Mesothelial cell of epicardium (in vitro differentiated cells): ENCODE data around the gene FAH. TPM values are rescaled to one million over a fixed set of nuclear protein-coding genes. Genes with fewer than 3 reads are reported as not detected.

Experiments used
- DNase-seq, 2 experiments: peaks; one replicate each; pipeline ENCODE4 v3.0.0; 2021; ENCODE audit warnings: low spot score in 2 of 2; ENCODE audit not compliant: unreplicated experiment in 2 of 2
- H3K27ac Mint-ChIP-seq: 2 replicates; pipeline ENCODE4 v1.8.0; 2021; ENCODE audit warnings: mixed read lengths
- H3K27me3 Mint-ChIP-seq: 2 replicates; pipeline ENCODE4 v1.8.0; 2021; ENCODE audit warnings: low read depth, mixed read lengths
- H3K36me3 Mint-ChIP-seq: 2 replicates; pipeline ENCODE4 v1.8.0; 2021; ENCODE audit warnings: mixed read lengths
- H3K4me1 Mint-ChIP-seq: 2 replicates; pipeline ENCODE4 v1.8.0; 2021; ENCODE audit warnings: mixed read lengths
- H3K4me3 Mint-ChIP-seq: 2 replicates; pipeline ENCODE4 v1.8.0; 2021; ENCODE audit warnings: mild to moderate bottlenecking, moderate library complexity, mixed read lengths
- H3K9me3 Mint-ChIP-seq: 2 replicates; pipeline ENCODE4 v1.8.0; 2021; ENCODE audit warnings: mixed read lengths
- total RNA-seq: library from RNA; stranded (reverse); gene quantifications from 3 replicates; pipeline ENCODE4 v1.2.1, GENCODE V29; 2021
- TF ChIP-seq, protein P1 (sequence below): fragments of 200-600 bp; sonication (generic); IDR thresholded peaks from one replicate; pipeline ENCODE4 v1.5.0; 2021; ENCODE audit warnings: antibody characterized with exemption; ENCODE audit not compliant: unreplicated experiment

Gene FAH
- total RNA-seq, 1 donor from 2014 or later = 39.7 TPM

DNA sequence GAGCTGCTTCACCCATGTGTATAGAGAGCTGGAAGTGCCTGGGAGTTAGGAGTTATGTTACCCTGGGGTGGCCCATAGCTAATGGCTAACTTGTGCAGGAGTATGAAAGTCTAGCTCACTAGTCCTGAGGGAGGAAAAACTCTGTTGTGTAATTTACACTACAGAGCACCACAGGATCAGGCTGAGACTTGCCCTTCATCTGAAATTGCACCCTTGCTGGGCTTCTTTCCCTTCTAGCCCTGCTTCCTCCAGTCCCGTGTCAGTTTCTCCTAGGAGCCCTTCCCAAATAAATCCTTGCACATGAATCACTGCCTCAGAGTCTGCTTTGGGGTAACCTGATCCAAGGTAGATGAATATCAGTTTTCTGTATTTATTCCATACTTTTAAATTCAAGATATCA, 59.2 kb downstream of the FAH start:
- TF ChIP-seq, protein P1, sequence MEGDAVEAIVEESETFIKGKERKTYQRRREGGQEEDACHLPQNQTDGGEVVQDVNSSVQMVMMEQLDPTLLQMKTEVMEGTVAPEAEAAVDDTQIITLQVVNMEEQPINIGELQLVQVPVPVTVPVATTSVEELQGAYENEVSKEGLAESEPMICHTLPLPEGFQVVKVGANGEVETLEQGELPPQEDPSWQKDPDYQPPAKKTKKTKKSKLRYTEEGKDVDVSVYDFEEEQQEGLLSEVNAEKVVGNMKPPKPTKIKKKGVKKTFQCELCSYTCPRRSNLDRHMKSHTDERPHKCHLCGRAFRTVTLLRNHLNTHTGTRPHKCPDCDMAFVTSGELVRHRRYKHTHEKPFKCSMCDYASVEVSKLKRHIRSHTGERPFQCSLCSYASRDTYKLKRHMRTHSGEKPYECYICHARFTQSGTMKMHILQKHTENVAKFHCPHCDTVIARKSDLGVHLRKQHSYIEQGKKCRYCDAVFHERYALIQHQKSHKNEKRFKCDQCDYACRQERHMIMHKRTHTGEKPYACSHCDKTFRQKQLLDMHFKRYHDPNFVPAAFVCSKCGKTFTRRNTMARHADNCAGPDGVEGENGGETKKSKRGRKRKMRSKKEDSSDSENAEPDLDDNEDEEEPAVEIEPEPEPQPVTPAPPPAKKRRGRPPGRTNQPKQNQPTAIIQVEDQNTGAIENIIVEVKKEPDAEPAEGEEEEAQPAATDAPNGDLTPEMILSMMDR = no peak
- no peak overlapping the region for H3K4me3 Mint-ChIP-seq
- H3K9me3 Mint-ChIP-seq = peaks cover 18% of the 10 kb centered on the region
- H3K4me1 Mint-ChIP-seq = peaks cover 4% of the 10 kb centered on the region
- H3K36me3 Mint-ChIP-seq = no peaks in the 10 kb centered on the region
- no peak overlapping the region for H3K27ac Mint-ChIP-seq
- DNase-seq = no peak
- H3K27me3 Mint-ChIP-seq = peaks cover 1% of the 10 kb centered on the region

DNA sequence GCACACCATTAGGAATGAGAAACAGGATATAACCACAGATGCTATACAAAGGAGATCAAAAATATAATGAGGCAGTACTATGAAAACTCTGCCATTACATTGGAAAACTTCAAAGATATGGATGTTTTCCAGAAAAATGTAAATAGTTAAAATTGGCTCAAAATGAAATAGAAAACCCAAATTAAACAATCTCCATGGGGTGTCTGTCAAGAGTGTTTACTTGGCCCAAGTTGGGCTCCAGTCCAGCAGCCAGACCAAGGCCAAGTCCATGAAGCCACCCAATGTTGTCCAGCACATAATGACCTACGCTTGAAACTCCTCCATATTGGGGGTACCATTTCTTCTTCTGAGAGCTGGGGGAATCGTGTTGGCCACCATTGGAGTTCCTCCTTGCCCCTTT, 62.1 kb downstream of the FAH start:
- Mint-ChIP-seq H3K9me3 (peaks cover 18% of the 10 kb centered on the region), H3K36me3 (no peaks in the 10 kb centered on the region), H3K27ac (no peak overlapping the region), H3K4me3 (no peak overlapping the region), H3K27me3 (peaks cover 4% of the 10 kb centered on the region), H3K4me1 (no peaks in the 10 kb centered on the region)
- DNase-seq = no peak
- TF ChIP-seq, protein P1 = no peak

DNA sequence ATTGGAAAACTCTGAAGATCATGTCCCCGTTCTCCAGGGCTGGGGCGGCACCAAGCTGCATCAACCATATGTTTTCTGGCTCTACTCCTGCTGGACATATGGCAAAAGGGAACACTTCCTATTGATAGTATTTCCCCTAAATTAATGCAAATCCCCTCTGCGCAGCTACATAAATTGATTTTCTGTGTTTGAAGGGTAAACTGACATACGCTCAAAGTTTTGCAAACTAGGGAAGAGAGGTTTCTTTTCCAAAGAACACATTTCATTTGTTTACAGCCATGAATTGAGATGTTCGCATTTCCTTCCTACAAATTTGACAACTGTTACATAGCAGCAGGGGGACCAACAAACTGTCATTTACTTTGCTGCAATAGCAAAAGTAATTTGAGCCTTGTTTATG, 63.3 kb downstream of the FAH start:
- H3K36me3 Mint-ChIP-seq = no peaks in the 10 kb centered on the region
- no peak overlapping the region for H3K27ac Mint-ChIP-seq
- peaks cover 18% of the 10 kb centered on the region for H3K9me3 Mint-ChIP-seq
- peaks cover 4% of the 10 kb centered on the region for H3K27me3 Mint-ChIP-seq
- no peaks in the 10 kb centered on the region for H3K4me1 Mint-ChIP-seq
- TF ChIP-seq, protein P1 = no peak
- no peak for DNase-seq
- H3K4me3 Mint-ChIP-seq = no peak overlapping the region

DNA sequence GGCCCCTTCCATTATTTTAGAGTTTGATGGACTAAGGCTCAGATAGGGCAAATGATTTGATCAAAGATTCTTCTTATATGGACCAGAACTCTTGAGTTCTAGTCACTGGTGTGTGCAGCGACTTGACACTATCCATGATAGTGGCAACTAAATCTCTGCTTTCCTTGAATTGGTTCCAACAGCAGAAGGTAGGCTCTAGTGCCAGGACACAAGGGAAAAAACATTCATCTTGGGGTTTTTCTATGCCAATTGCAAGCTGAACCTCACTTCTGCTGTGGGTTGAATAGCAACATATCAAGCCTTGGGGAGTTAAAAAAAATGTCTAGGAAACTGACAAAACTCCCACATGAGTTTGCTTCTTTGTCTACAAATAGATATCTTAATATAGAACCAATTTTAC, 64.1 kb downstream of the FAH start:
- DNase-seq = no peak
- Mint-ChIP-seq H3K4me1 (no peaks in the 10 kb centered on the region), H3K9me3 (peaks cover 18% of the 10 kb centered on the region), H3K36me3 (no peaks in the 10 kb centered on the region), H3K27me3 (peaks cover 4% of the 10 kb centered on the region), H3K4me3 (no peak overlapping the region), H3K27ac (no peak overlapping the region)
- TF ChIP-seq, protein P1 = no peak

DNA sequence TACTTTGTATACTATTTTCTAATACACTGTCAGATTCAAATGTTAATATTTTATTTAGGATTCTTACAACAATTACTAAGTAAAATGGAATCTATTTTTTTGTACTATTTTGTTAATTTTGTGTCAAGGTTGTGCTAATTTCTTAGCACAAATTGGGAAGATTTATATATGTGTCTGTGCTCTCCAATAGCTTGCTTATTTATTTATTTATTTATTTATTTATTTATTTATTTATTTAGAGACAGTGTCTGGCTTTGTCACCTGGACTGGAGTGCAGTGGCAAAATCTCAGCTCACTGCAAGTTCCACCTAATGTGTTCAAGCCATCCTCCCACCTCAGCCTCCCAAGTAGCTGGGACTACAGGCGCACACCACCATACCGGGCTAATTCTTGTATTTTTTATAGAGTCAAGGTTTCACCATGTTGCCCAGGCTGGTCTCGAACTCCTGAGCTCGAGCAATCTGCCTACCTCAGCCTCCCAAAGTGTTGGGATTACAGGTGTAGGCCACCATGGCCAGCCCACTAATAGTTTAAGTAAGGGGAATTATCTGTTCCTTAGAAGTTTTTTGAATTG, 64.6 kb downstream of the FAH start:
- Mint-ChIP-seq H3K4me1 (no peaks in the 10 kb centered on the region), H3K27ac (no peak overlapping the region), H3K4me3 (no peak overlapping the region), H3K9me3 (peaks cover 17% of the 10 kb centered on the region), H3K36me3 (no peaks in the 10 kb centered on the region), H3K27me3 (peaks cover 4% of the 10 kb centered on the region)
- TF ChIP-seq, protein P1 = no peak
- no peak for DNase-seq

DNA sequence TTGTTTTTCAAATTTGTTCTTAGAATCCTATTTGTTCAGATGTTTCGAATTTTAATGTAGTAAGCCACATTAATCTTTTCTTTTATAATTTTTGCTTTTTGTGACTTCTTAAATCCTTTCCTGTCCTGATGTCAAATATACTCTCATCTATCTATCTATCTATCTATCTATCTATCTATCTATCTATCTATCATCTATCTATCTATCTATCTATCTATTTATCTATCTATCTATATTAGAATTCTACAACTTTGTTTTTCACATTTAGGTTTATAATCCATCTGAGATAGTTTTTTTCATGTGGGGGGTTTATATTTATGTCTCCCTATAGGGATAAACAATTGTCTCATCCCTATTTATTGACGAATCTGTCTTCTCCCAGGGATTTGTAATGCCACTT, 67.2 kb downstream of the FAH start:
- TF ChIP-seq, protein P1 = no peak
- peaks cover 2% of the 10 kb centered on the region for H3K27me3 Mint-ChIP-seq

More for the DNA sequence above, 67.2 kb downstream of the FAH start:
- H3K4me3 Mint-ChIP-seq = no peak overlapping the region
- no peaks in the 10 kb centered on the region for H3K36me3 Mint-ChIP-seq
- no peaks in the 10 kb centered on the region for H3K9me3 Mint-ChIP-seq
- H3K27ac Mint-ChIP-seq = no peak overlapping the region
- DNase-seq = no peak
- no peaks in the 10 kb centered on the region for H3K4me1 Mint-ChIP-seq
